GM12891 (cell line): ENCODE results near the gene GPR183.

Source experiments
- POLR2A ChIP-seq: IDR thresholded peaks from 2 replicates; pipeline ENCODE4 v1.6.1; 2011; ENCODE audit warnings: low read depth, low read length, control low read depth
- POLR2AphosphoS5 ChIP-seq: IDR thresholded peaks from 2 replicates; pipeline ENCODE4 v1.6.1; 2011; ENCODE audit warnings: low read depth, low read length, control low read depth
- TAF1 ChIP-seq: IDR thresholded peaks from 2 replicates; pipeline ENCODE4 v1.6.1; 2011; ENCODE audit warnings: low read depth, low read length, control low read depth

GRCh38 chr13:99277629-99278028 is 29.6 kb downstream of the GPR183 start:
- TF ChIP-seq POLR2A (no peak), POLR2AphosphoS5 (no peak), TAF1 (no peak)
